Peyer's patch (tissue), 4 donors: ENCODE data around the gene MINDY4.

Experiments
- POLR2A ChIP-seq, 2 donors: fragments of 450-650 bp; IDR thresholded peaks; one replicate each; pipeline ENCODE4 v1.5.1; 2017; ENCODE audit warnings: antibody characterized with exemption in 2 of 2, mild to moderate bottlenecking in 2 of 2, moderate library complexity in 2 of 2
- TF ChIP-seq, protein P1 (sequence below), 6 experiments: fragments of 450-650 bp in 4 of 6; fragments of 200-600 bp in 2 of 6; sonication (generic) in 1 of 6; IDR thresholded peaks; one replicate each; pipeline ENCODE4 v1.5.1; 2017 to 2019; ENCODE audit warnings: antibody characterized with exemption in 6 of 6, mild to moderate bottlenecking in 3 of 6, moderate library complexity in 1 of 6

DNA sequence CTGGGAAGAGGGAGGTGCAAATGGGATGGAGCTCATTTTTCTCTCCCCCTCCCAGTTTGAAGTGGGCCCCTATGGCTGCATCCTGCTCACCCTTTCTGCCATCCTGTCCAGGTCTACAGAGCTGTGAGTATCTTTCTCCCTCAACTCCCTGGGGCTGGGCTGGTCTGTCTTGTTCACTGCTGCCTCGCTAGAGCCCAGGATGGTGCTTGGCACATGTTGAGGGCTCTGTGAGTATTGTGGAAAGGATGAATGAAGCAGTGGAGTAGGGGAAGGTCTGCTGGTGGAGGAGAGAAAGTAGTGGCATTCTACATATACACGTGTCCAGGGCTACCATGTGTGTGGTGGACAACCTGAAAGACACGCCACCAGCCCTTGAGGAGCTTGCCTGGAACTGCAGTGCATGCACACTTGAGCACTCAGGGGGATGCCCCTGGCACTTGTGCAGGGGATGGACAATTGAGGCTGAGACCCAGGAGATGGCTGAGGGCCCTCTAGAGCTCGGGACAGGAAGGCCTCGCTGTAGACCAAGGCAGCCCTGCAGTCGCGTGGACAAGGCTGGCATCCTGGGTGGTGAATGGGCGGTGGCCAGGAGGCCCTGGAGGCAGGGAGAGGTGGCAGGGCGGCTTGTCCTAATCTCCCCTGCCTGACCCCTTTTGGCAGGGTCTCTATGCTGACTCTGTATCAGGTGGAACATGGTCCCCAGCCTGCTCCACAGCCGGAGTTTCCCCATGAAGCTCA is 88.2 kb downstream of the MINDY4 start:
- no peak for TF ChIP-seq POLR2A (IDR thresholded peaks at IDR 0.05)
- TF ChIP-seq, protein P1, sequence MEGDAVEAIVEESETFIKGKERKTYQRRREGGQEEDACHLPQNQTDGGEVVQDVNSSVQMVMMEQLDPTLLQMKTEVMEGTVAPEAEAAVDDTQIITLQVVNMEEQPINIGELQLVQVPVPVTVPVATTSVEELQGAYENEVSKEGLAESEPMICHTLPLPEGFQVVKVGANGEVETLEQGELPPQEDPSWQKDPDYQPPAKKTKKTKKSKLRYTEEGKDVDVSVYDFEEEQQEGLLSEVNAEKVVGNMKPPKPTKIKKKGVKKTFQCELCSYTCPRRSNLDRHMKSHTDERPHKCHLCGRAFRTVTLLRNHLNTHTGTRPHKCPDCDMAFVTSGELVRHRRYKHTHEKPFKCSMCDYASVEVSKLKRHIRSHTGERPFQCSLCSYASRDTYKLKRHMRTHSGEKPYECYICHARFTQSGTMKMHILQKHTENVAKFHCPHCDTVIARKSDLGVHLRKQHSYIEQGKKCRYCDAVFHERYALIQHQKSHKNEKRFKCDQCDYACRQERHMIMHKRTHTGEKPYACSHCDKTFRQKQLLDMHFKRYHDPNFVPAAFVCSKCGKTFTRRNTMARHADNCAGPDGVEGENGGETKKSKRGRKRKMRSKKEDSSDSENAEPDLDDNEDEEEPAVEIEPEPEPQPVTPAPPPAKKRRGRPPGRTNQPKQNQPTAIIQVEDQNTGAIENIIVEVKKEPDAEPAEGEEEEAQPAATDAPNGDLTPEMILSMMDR (IDR thresholded peaks at IDR 0.05) = no peak
